Tibial nerve (tissue), 4 donors: ENCODE measurements around the gene PRSS38. TPM values are rescaled to one million over a fixed set of nuclear protein-coding genes. Genes with fewer than 3 reads are reported as not detected.
A peak's percentile ranks its signal among the peaks of the same experiment; 100 is the strongest.

Experiments
- DNase-seq, 2 donors: peaks; one replicate each; pipeline ENCODE4 v3.0.0-alpha.2; 2019; ENCODE audit warnings: low spot score in 2 of 2
- H3K27ac ChIP-seq, 4 donors: fragments of 200-600 bp; sonication (generic) in 3 of 4; one replicate each; pipeline ENCODE4 v1.5.1; 2017 to 2019; ENCODE audit warnings: mild to moderate bottlenecking in 1 of 4
- H3K27me3 ChIP-seq, 2 donors: fragments of 200-600 bp; sonication (generic) in 1 of 2; one replicate each; pipeline versions ENCODE4 v1.5.1 to v1.6.0; 2017 to 2019
- H3K36me3 ChIP-seq, 3 donors: fragments of 200-600 bp; sonication (generic); one replicate each; pipeline ENCODE4 v1.5.1; 2018 to 2019
- H3K4me1 ChIP-seq, 4 donors: fragments of 200-600 bp; sonication (generic) in 3 of 4; one replicate each; pipeline ENCODE4 v1.5.1; 2017 to 2019
- H3K4me3 ChIP-seq, 4 donors: fragments of 200-600 bp; sonication (generic) in 3 of 4; one replicate each; pipeline ENCODE4 v1.5.1; 2017 to 2019; ENCODE audit warnings: mild to moderate bottlenecking in 1 of 4, moderate library complexity in 1 of 4
- H3K9me3 ChIP-seq, 4 donors: fragments of 200-600 bp; sonication (generic) in 3 of 4; one replicate each; pipeline ENCODE4 v1.5.1; 2017 to 2019
- CTCF ChIP-seq, 5 experiments: fragments of 200-600 bp in 3 of 5; fragments of 450-650 bp in 2 of 5; sonication (generic) in 3 of 5; IDR thresholded peaks; one replicate each; pipeline ENCODE4 v1.5.1; 2016 to 2019; ENCODE audit warnings: antibody characterized with exemption in 5 of 5, mild to moderate bottlenecking in 3 of 5, moderate library complexity in 2 of 5
- EP300 ChIP-seq, 2 donors: sonication (generic); formaldehyde crosslinking; IDR thresholded peaks; one replicate each; pipeline ENCODE4 v1.6.1; 2017; ENCODE audit warnings: antibody characterized with exemption in 2 of 2, mild to moderate bottlenecking in 1 of 2
- POLR2A ChIP-seq, 2 donors: fragments of 450-650 bp; IDR thresholded peaks; one replicate each; pipeline ENCODE4 v1.6.1; 2017; ENCODE audit warnings: antibody characterized with exemption in 2 of 2, mild to moderate bottlenecking in 2 of 2, moderate library complexity in 2 of 2
- WGBS, 2 donors: methylation state at CpG; one replicate each; pipeline ENCODE4 v1.1.5; 2018; 5-methylcytosine and 5-hydroxymethylcytosine counted together
- total RNA-seq, 4 donors: library from RNA; depleted of rRNA; stranded (reverse); fragments of >200 nt; gene quantifications; one replicate each; pipeline ENCODE4 v1.1.0, GENCODE V29; 2016

The PRSS38 gene
- total RNA-seq, 4 donors from 2014 or later: not detected

GRCh38 chr1:227791425-227792143 is 23.9 kb upstream of the PRSS38 start:
- no peaks in the 10 kb centered on the region for H3K36me3 ChIP-seq
- H3K27ac ChIP-seq: no peak overlapping the region
- peaks cover 0 to 43% (median 23%) of the 10 kb centered on the region in 4 donors for H3K4me1 ChIP-seq
- H3K9me3 ChIP-seq: no peaks in the 10 kb centered on the region
- peak in 1 of 2 donors; percentile 2 for DNase-seq
- H3K27me3 ChIP-seq: no peaks in the 10 kb centered on the region
- TF ChIP-seq POLR2A (IDR thresholded peaks at IDR 0.05): no peak
- no peak for TF ChIP-seq CTCF (IDR thresholded peaks at IDR 0.05)
- TF ChIP-seq EP300 (IDR thresholded peaks at IDR 0.05): no peak
- WGBS, 2 donors: 70 to 77% methylated on average over 6 of the region's 6 CpGs
- H3K4me3 ChIP-seq: no peak overlapping the region

GRCh38 chr1:227792216-227793078 is 23.0 kb upstream of the PRSS38 start:
- 75 to 82% methylated on average over 10 to 16 of the region's 19 CpGs for WGBS, 2 donors
- no peak overlapping the region for H3K4me3 ChIP-seq
- H3K9me3 ChIP-seq: no peaks in the 10 kb centered on the region
- peak in 1 of 2 donors; percentile 4 for DNase-seq
- no peaks in the 10 kb centered on the region for H3K36me3 ChIP-seq
- TF ChIP-seq CTCF (IDR thresholded peaks at IDR 0.05): no peak
- TF ChIP-seq POLR2A (IDR thresholded peaks at IDR 0.05): no peak
- no peak for TF ChIP-seq EP300 (IDR thresholded peaks at IDR 0.05)
- peak overlapping the region in 1 of 4 donors; percentile 60 for H3K27ac ChIP-seq
- no peaks in the 10 kb centered on the region for H3K27me3 ChIP-seq
- H3K4me1 ChIP-seq: peaks cover 0 to 35% (median 15%) of the 10 kb centered on the region in 4 donors

- TF ChIP-seq EP300 (IDR thresholded peaks at IDR 0.05) (no peak), POLR2A (IDR thresholded peaks at IDR 0.05) (no peak), CTCF (IDR thresholded peaks at IDR 0.05) (no peak)
- H3K36me3 ChIP-seq: no peaks in the 10 kb centered on the region
- no peak for DNase-seq
- WGBS, 2 donors: 58 to 100% methylated on average over 1 to 8 of the region's 10 CpGs
- peak overlapping the region in 2 of 4 donors; percentile 54 to 60 for H3K27ac ChIP-seq
- no peaks in the 10 kb centered on the region for H3K9me3 ChIP-seq
- no peaks in the 10 kb centered on the region for H3K27me3 ChIP-seq
- H3K4me3 ChIP-seq: no peak overlapping the region
- H3K4me1 ChIP-seq: peaks cover 0 to 34% (median 14%) of the 10 kb centered on the region in 4 donors
These were observed 22.2 kb upstream of the PRSS38 start for GRCh38 chr1:227793079-227793947.

GRCh38 chr1:227793948-227794816 is 21.3 kb upstream of the PRSS38 start:
- Histone ChIP-seq H3K9me3 (no peaks in the 10 kb centered on the region), H3K4me3 (no peak overlapping the region), H3K4me1 (peaks cover 0 to 25% (median 14%) of the 10 kb centered on the region in 4 donors), H3K27me3 (no peaks in the 10 kb centered on the region), H3K36me3 (no peaks in the 10 kb centered on the region), H3K27ac (peak overlapping the region in 2 of 4 donors; percentile 60 to 70)
- TF ChIP-seq POLR2A (IDR thresholded peaks at IDR 0.05) (no peak), CTCF (IDR thresholded peaks at IDR 0.05) (no peak), EP300 (IDR thresholded peaks at IDR 0.05) (no peak)
- DNase-seq: peak; percentile 42 to 50
- WGBS, 2 donors: 34 to 36% methylated on average over 7 to 9 of the region's 12 CpGs
